Ectodermal cell (in vitro differentiated cells): ENCODE measurements around the gene ANXA3.

ENCODE experiments used
- H3K27ac ChIP-seq: 2 replicates; pipeline ENCODE4 v1.7.0; 2013; ENCODE audit warnings: mild to moderate bottlenecking, low read depth, low read length; ENCODE audit not compliant: insufficient read depth, poor library complexity, severe bottlenecking
- H3K27me3 ChIP-seq: 2 replicates; pipeline ENCODE4 v1.7.0; 2013; ENCODE audit warnings: mild to moderate bottlenecking, low read length; ENCODE audit not compliant: insufficient read depth, control insufficient read depth, poor library complexity, severe bottlenecking
- H3K36me3 ChIP-seq: one replicate; pipeline ENCODE4 v1.7.0; 2013; ENCODE audit warnings: low read length; ENCODE audit not compliant: control insufficient read depth, insufficient read depth
- H3K4me1 ChIP-seq: one replicate; pipeline ENCODE4 v1.7.0; 2013; ENCODE audit warnings: low read length; ENCODE audit not compliant: control insufficient read depth, insufficient read depth
- H3K4me3 ChIP-seq: 2 replicates; pipeline ENCODE4 v1.7.0; 2013; ENCODE audit warnings: low read depth, low read length, control low read depth; ENCODE audit not compliant: insufficient read depth
- H3K9me3 ChIP-seq: 2 replicates; pipeline ENCODE4 v1.7.0; 2013; ENCODE audit warnings: mild to moderate bottlenecking, low read length, moderate library complexity; ENCODE audit not compliant: control insufficient read depth
- WGBS, 2 experiments: methylation state at CpG; one replicate each; pipeline ENCODE4 v1.1.7; 2013; ENCODE audit warnings: missing lambda C conversion rate in 2 of 2; 5-methylcytosine and 5-hydroxymethylcytosine counted together

The ANXA3 gene

DNA sequence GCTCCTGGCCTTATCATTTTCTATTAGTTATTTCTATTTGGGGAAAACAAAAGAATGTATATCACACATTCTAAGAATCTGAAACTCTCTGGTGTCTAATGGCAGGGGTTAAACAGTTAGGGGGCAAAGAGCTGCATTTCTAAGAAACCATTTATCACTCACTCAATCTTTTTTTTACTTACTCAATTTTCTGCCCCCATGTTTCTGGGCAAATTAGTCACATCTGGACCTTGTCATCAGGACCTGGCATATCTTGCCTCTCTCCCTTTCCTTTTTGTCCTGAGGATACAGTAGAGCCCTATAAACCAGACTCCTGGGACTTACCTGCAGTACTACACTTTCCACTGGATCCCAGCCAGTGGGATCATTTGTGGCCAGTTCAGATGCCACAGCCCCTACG is 89.1 kb downstream of the ANXA3 start:
- H3K4me3 ChIP-seq = no peak overlapping the region

DNA sequence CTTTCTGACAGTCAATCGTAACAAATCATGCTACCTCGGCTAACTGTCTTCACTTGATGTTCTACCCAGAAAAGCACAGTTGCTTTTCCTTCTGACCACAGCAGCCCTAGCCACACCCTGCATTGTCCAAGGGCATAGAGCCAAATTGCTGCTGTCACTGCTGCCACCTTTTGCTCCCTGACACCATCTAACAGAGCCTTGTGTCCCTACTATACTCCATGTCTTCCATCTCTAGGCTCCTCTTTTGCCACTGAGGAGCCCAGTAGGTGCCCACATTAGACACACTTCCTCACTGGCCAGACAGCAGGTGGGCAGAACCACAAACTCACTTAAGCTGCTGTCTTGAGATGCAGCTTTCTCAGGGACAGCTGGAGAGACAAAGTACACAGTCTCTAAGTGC is 91.4 kb downstream of the ANXA3 start:
- Histone ChIP-seq H3K27me3 (no peaks in the 10 kb centered on the region), H3K36me3 (no peaks in the 10 kb centered on the region), H3K4me3 (no peak overlapping the region), H3K27ac (no peak overlapping the region), H3K9me3 (no peaks in the 10 kb centered on the region), H3K4me1 (no peaks in the 10 kb centered on the region)
- WGBS, 2 experiments = 90 to 93% methylated on average over 2 of the region's 2 CpGs

More for the DNA sequence above, 89.1 kb downstream of the ANXA3 start:
- no peaks in the 10 kb centered on the region for H3K27me3 ChIP-seq
- no peak overlapping the region for H3K27ac ChIP-seq
- no peaks in the 10 kb centered on the region for H3K36me3 ChIP-seq
- H3K9me3 ChIP-seq = no peaks in the 10 kb centered on the region
- 90 to 94% methylated on average over 1 of the region's 1 CpG for WGBS, 2 experiments
- no peaks in the 10 kb centered on the region for H3K4me1 ChIP-seq

DNA sequence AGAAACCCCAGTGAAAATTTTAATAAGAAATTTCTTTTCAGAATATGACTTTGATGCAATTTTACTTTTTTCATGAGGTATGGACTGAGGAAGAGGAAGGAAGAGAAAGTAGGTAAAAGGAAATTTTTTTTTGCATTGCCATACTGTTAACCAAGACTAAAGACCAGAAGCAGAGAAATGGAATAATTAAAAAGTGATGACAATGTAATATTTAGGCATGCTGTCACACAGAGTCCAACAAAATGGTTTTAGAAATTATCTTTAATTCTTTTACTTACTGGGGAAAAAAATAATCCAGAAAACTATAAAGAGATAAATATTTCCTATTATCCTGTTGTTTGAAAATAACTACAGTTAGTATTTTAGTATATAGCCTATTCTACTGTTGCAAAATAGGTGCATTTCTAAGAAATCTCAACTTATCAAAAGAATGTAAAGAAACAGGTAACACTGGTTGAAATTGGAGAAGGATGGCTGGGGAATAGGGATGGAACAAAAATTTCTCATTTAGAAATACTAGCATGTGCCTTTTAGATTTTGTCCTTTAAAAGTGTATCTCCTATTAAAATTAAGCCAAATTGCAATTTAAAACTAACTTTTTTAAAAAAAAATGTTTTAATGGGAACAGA is 92.6 kb downstream of the ANXA3 start:
- Histone ChIP-seq H3K36me3 (no peaks in the 10 kb centered on the region), H3K4me1 (no peaks in the 10 kb centered on the region), H3K4me3 (no peak overlapping the region), H3K9me3 (no peaks in the 10 kb centered on the region), H3K27me3 (no peaks in the 10 kb centered on the region), H3K27ac (no peak overlapping the region)

DNA sequence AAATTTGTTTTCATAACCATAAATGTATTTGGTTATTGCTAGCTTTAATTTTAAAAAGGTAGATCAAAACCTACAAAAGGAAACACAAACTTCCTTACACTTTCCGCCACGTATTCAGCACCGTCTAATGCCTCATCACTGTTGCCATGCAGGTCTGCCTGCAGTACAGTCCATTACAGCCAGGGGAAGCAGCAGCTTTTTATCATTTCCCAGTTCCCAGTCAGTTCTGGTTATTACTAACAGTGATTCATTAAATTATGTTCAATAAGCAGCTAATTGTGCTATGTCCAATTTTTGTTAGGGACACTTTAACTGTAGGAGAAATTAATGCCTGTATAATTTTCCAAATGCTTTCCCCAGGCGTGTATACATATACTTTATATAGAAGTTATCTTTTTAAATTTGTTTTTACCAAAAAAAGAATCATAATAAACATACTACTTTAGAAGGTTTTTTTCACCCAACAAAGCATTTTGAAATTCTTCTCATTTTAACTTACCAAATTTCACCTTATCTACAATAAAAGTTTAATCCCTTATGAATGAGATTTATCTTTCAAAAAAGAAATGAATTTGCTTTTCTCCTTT is 93.3 kb downstream of the ANXA3 start:
- Histone ChIP-seq H3K4me3 (no peak overlapping the region), H3K9me3 (no peaks in the 10 kb centered on the region), H3K27ac (no peak overlapping the region), H3K27me3 (no peaks in the 10 kb centered on the region), H3K4me1 (no peaks in the 10 kb centered on the region), H3K36me3 (no peaks in the 10 kb centered on the region)
- WGBS, 2 experiments = 47 to 62% methylated on average over 3 of the region's 4 CpGs

DNA sequence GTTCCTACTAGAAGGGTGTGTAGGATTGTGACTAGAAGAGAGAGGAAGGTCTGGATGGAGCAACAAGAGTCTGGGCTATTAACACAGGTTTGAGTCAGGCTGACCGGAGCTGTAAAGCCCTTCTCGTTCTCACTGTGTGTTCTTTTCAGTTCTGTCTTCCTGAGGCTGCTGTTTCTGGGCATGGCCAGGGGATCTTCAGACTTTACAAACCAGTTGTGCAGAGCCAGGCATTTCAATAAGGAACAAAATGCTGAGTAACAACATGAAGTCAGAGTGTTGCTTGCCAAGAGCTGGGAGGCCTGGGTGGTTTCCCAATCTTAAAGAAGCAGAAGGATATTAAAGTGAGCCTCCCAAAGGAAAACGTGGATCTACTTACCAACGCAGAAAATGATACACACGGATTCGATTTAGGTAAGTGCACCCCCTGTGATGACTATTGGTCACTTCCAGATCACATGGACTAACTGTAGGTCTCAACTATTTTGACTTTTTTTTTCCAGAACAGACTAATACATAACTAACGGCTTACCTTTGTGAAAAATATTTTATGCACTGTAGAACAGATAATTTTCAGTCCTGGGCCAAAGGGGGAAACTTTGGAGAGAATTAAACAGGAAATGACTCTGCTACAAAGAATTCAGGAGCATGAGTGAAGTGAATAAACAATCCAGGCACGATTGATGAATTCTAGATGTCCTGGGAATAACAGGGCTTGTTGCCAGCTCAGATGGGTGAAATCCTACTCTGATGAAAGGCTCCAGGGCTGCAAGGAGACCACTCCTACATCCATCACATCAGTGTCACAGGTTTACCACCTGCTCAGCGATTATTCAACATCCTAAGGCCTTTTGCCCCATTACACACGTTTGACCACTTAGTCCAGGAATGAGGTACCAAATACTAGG is 94.5 kb downstream of the ANXA3 start:
- Histone ChIP-seq H3K9me3 (no peaks in the 10 kb centered on the region), H3K27ac (no peak overlapping the region), H3K4me1 (no peaks in the 10 kb centered on the region), H3K36me3 (no peaks in the 10 kb centered on the region), H3K27me3 (no peaks in the 10 kb centered on the region), H3K4me3 (no peak overlapping the region)
- 88 to 92% methylated on average over 10 of the region's 10 CpGs for WGBS, 2 experiments

DNA sequence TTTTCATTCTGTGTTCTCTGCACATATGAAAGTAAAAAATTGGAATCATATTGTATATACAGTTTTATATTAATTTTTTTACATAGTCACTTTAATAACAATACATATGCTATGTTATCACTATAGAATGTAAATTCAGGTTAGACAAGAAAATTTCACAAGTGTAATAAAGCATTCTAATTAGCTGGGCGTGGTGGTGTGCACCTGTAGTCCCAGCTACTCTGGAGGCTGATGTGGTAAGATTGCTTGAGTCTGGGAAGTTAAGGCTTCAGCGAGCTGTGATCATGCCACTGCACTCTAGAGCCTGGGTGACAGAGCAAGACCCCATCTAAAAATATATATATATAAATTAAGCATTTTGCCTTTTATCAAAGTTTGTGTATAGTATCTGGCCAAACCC is 95.7 kb downstream of the ANXA3 start:
- H3K4me3 ChIP-seq = no peak overlapping the region
- H3K4me1 ChIP-seq = no peaks in the 10 kb centered on the region
- no peaks in the 10 kb centered on the region for H3K36me3 ChIP-seq
- no peak overlapping the region for H3K27ac ChIP-seq
- 82 to 95% methylated on average over 2 of the region's 2 CpGs for WGBS, 2 experiments
- no peaks in the 10 kb centered on the region for H3K27me3 ChIP-seq
- no peaks in the 10 kb centered on the region for H3K9me3 ChIP-seq

DNA sequence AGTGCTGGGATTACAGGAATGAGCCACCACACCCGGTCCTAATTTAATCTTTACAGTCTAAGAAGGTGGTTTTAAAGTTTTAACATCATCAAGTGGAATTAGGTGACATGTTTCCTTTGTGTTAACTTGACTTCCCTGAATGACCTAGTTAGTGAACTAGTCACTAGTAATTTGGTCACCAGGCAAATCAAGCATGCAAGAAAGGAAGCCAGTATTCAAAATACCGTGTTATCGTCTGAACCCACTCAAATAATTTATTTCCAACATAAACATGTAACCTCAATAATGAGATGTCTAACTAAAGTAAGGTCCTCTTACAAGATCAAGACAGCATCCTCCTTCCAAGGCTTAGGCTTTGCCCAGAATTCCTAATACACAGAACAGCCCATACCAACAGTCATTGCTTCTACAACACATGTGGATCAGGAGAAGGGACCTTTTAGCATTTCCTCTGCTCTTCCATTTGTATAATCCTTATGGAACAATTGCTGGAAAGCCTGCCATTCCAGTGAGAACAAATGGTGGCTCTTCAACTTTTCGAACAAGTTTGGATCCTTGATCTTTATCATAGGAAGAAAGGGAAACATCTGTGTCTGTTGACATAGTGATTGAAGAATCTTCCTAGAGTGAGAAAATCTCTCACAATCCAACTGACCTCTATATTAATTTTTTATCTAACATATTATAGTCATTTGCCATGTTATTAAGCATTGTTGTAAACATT is 97.2 kb downstream of the ANXA3 start:
- 91 to 93% methylated on average over 4 of the region's 4 CpGs for WGBS, 2 experiments
- H3K9me3 ChIP-seq = no peaks in the 10 kb centered on the region
- H3K36me3 ChIP-seq = no peaks in the 10 kb centered on the region
- no peaks in the 10 kb centered on the region for H3K4me1 ChIP-seq
- H3K27ac ChIP-seq = no peak overlapping the region
- no peaks in the 10 kb centered on the region for H3K27me3 ChIP-seq
- no peak overlapping the region for H3K4me3 ChIP-seq

DNA sequence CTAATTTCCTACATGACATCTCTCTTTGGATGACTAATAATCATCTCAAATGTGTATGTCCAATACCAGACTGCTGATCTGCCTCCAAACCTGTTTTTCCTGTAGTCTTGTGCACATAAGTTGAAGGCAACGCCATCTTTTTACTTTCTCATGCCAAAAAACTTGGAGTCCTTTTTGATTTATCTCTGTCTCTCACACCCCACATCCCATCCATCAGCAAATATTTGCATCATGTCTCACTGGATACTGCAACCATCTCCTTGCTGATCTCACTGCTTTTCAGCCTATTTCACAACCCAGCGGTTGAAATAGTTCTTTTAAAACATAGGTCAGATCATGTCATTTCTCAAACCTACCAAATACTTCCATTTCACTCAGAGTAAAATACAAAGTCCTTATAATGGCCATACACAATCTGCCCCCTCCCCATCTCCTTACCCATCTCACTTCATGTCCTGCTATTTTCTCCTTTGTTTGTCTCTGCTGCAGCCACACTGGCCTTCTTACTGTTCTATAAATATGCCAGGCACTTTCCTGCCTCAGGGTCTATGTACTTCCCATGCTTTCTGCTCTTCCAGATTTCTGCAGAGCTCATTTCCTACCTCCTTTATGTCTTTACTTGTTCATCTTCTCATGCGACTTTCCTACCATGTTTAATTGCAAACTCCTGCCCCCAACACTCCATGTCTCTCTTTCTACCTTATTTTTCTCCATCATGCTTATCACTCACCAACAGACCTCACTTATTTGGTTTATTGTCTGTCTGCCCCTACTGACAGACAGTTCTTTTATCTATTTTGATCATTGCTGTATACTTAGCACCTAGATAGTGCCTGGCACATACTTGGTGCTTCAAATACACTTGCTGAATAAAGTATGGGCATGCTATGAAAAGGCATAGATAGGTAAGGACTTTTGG is 98.8 kb downstream of the ANXA3 start:
- WGBS, 2 experiments = 88 to 92% methylated on average over 3 of the region's 3 CpGs
- H3K36me3 ChIP-seq = no peaks in the 10 kb centered on the region
- no peaks in the 10 kb centered on the region for H3K4me1 ChIP-seq
- no peaks in the 10 kb centered on the region for H3K9me3 ChIP-seq
- H3K27me3 ChIP-seq = no peaks in the 10 kb centered on the region
- no peak overlapping the region for H3K4me3 ChIP-seq
- no peak overlapping the region for H3K27ac ChIP-seq

DNA sequence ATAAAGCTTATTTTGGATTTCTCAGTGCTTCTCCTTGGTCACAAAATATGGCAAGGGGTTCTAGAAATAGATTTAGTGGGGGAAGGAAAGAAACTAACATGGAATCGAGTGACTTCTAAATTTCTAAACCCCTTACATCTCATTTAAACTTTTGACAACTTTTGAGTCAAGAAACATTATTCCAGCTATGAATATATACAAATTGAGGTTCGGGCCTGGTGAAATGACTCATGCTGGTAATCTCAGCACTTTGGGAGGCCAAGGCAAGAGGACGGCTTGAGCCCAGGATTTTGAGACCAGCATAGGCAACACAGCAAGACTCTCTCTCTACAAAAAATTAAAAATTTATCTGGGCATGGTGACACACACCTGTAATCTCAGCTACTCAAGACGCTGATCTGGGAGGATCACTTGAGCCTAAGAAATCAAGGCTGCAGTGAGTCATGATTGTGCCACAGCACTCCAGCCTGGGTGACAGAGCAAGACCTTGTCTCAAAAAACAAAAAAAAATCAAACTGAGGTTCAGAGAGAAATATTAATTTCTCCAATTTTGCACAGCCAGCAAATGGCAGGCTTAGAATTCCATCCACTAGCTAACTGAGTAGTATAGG is 99.8 kb downstream of the ANXA3 start:
- 87 to 88% methylated on average over 3 to 4 of the region's 4 CpGs for WGBS, 2 experiments
- no peaks in the 10 kb centered on the region for H3K27me3 ChIP-seq

More for the DNA sequence above, 99.8 kb downstream of the ANXA3 start:
- no peaks in the 10 kb centered on the region for H3K36me3 ChIP-seq
- no peaks in the 10 kb centered on the region for H3K4me1 ChIP-seq
- H3K27ac ChIP-seq = no peak overlapping the region
- H3K9me3 ChIP-seq = no peaks in the 10 kb centered on the region
- no peak overlapping the region for H3K4me3 ChIP-seq
